ENCODE results near the gene C3orf33.

DNA sequence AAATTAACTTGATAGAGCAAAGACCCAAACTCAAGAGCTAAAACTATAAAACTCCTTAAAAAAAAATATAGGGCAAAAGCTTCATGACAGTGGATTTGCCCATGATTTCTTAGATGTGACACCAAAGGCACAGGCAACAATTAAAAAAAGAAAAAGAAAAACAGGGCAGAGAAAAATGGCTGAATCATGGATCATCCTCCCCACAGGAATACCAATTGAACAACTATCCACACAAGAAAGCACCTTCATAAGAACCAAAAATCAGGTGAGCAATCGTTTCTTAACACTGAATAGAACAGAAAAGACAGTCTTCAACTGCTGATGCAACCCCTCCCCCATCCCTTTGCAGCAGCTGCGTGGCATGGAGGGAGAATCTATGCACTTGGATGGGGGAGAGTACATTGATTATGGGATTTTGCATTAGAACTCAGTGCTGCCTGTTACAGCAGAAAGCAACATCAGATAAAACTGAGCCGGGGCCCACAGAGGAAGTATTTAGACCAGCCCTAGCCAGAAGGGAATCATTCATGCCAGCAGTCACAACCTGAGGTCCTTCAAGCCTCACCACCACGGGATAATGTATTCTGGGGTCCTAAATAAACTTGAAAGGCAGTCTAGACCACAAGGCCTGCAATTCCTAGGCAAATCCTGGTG is 15.7 kb downstream of the C3orf33 start:
- TF ChIP-seq POLR2AphosphoS5 (IDR thresholded peaks at IDR 0.05; ENCODE audit: low read depth), result no peak
- no peak for TF ChIP-seq CTCF (IDR thresholded peaks at IDR 0.05; ENCODE audit: insufficient read depth, low read length)
- TF ChIP-seq, protein P1, sequence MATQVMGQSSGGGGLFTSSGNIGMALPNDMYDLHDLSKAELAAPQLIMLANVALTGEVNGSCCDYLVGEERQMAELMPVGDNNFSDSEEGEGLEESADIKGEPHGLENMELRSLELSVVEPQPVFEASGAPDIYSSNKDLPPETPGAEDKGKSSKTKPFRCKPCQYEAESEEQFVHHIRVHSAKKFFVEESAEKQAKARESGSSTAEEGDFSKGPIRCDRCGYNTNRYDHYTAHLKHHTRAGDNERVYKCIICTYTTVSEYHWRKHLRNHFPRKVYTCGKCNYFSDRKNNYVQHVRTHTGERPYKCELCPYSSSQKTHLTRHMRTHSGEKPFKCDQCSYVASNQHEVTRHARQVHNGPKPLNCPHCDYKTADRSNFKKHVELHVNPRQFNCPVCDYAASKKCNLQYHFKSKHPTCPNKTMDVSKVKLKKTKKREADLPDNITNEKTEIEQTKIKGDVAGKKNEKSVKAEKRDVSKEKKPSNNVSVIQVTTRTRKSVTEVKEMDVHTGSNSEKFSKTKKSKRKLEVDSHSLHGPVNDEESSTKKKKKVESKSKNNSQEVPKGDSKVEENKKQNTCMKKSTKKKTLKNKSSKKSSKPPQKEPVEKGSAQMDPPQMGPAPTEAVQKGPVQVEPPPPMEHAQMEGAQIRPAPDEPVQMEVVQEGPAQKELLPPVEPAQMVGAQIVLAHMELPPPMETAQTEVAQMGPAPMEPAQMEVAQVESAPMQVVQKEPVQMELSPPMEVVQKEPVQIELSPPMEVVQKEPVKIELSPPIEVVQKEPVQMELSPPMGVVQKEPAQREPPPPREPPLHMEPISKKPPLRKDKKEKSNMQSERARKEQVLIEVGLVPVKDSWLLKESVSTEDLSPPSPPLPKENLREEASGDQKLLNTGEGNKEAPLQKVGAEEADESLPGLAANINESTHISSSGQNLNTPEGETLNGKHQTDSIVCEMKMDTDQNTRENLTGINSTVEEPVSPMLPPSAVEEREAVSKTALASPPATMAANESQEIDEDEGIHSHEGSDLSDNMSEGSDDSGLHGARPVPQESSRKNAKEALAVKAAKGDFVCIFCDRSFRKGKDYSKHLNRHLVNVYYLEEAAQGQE (IDR thresholded peaks at IDR 0.05; ENCODE audit: insufficient replicate concordance, low read depth), result no peak
- TF ChIP-seq GABPA (IDR thresholded peaks at IDR 0.05; ENCODE audit: low read depth), result no peak
- TF ChIP-seq SPI1 (IDR thresholded peaks at IDR 0.05; ENCODE audit: borderline replicate concordance, low read depth), result no peak

All from HL-60 (cell line).